Limb (tissue), 2 donors: ENCODE measurements around the gene SLC12A7.
"Not testable (repeated sequence)": the region's sequence is repeated elsewhere in the genome, so short reads cannot be mapped to it uniquely, and the experiment has no call there.

Experiments used
- DNase-seq, 2 donors: peaks; one replicate each; pipeline ENCODE4 v3.0.0-alpha.2; 2016; ENCODE audit errors: extremely low spot score in 2 of 2

Gene SLC12A7

GRCh38 chr5:1097381-1097987 is 14.4 kb downstream of the SLC12A7 start:
- DNase-seq, result no peak

- no peak for DNase-seq
Measured at GRCh38 chr5:1096838-1097237, 15.0 kb downstream of the SLC12A7 start.

GRCh38 chr5:1095990-1096363 is 15.9 kb downstream of the SLC12A7 start:
- no peak for DNase-seq

- no peak for DNase-seq
Measured at GRCh38 chr5:1095302-1095989, 16.4 kb downstream of the SLC12A7 start.

- DNase-seq, result no peak
Measured at GRCh38 chr5:1094670-1095190, 17.1 kb downstream of the SLC12A7 start.

GRCh38 chr5:1093361-1093760 is 18.5 kb downstream of the SLC12A7 start:
- DNase-seq, result no peak

GRCh38 chr5:1092122-1092521 is 19.7 kb downstream of the SLC12A7 start:
- DNase-seq, result no peak

GRCh38 chr5:1091632-1092031 is 20.2 kb downstream of the SLC12A7 start:
- no peak for DNase-seq

GRCh38 chr5:1090538-1090937 is 21.3 kb downstream of the SLC12A7 start:
- DNase-seq, result no peak

- no peak for DNase-seq
Measured at GRCh38 chr5:1089621-1090040, 22.2 kb downstream of the SLC12A7 start.

GRCh38 chr5:1089146-1089545 is 22.7 kb downstream of the SLC12A7 start:
- DNase-seq, result peak; percentile 45 to 70

- DNase-seq, result no peak
Measured at GRCh38 chr5:1088726-1089125, 23.1 kb downstream of the SLC12A7 start.

GRCh38 chr5:1088031-1088430 is 23.8 kb downstream of the SLC12A7 start:
- DNase-seq, result no peak

GRCh38 chr5:1087428-1087827 is 24.4 kb downstream of the SLC12A7 start:
- no peak for DNase-seq

GRCh38 chr5:1086871-1087270 is 25.0 kb downstream of the SLC12A7 start:
- no peak for DNase-seq

- no peak for DNase-seq
Measured at GRCh38 chr5:1086137-1086536, 25.7 kb downstream of the SLC12A7 start.

GRCh38 chr5:1085391-1085790 is 26.5 kb downstream of the SLC12A7 start:
- DNase-seq, result no peak

- no peak for DNase-seq
Measured at GRCh38 chr5:1083823-1084605, 27.8 kb downstream of the SLC12A7 start.

- DNase-seq, result not testable (repeated sequence)
Measured at GRCh38 chr5:1083026-1083425, 28.8 kb downstream of the SLC12A7 start.

GRCh38 chr5:1081519-1081918 is 30.3 kb downstream of the SLC12A7 start:
- DNase-seq, result no peak

GRCh38 chr5:1080432-1080831 is 31.4 kb downstream of the SLC12A7 start:
- no peak for DNase-seq

GRCh38 chr5:1079961-1080360 is 31.9 kb downstream of the SLC12A7 start:
- DNase-seq, result no peak
